ENCODE results near the gene LPP. TPM values are rescaled to one million over a fixed set of nuclear protein-coding genes. Genes with fewer than 3 reads are reported as not detected.

Gene LPP
- total RNA-seq, 4 donors from 2014 or later: 56.0 to 65.7 (median 58.1) TPM

DNA sequence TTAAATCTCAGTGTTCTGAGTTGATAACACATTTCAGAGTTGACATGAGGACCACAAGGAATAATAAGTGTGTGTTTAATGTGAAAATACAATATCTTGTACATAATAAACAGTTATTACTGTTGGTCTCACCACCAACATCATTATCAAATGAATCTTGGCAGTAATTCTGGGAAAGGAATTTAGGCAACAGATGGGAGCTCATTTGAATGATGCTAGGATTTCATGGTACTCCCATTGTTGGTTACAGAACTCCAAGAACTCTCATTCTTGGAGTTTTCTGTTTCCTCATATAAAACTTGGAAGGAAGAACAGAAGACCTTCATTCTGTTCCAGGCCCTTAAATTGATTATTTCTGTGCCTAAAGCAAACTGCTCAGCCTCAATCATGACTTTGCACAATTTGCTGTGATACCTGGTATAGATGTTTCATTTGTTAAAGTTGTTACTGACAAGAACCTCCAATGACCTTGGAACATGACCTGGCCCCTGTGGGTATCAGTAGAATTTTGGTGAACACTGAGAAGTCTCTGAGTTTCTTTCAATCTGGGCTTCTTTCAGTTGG lies 385.8 kb downstream of the LPP start:
- Histone ChIP-seq H3K4me3 (no peak overlapping the region), H3K9me3 (no peaks in the 10 kb centered on the region), H3K4me1 (no peaks in the 10 kb centered on the region), H3K36me3 (no peaks in the 10 kb centered on the region), H3K27ac (peak overlapping the region in 1 of 4 donors; percentile 4), H3K27me3 (no peaks in the 10 kb centered on the region)
- DNase-seq (no peak), ATAC-seq (no peak)
- in situ Hi-C loops (cut with MboI; ENCODE audit: low sequenced_read_pairs in 4 of 4) (no loop called here), intact Hi-C loops (cut with DNase I; ENCODE audit: low total_unique reads) (no loop called here)
- TF ChIP-seq, protein P1, sequence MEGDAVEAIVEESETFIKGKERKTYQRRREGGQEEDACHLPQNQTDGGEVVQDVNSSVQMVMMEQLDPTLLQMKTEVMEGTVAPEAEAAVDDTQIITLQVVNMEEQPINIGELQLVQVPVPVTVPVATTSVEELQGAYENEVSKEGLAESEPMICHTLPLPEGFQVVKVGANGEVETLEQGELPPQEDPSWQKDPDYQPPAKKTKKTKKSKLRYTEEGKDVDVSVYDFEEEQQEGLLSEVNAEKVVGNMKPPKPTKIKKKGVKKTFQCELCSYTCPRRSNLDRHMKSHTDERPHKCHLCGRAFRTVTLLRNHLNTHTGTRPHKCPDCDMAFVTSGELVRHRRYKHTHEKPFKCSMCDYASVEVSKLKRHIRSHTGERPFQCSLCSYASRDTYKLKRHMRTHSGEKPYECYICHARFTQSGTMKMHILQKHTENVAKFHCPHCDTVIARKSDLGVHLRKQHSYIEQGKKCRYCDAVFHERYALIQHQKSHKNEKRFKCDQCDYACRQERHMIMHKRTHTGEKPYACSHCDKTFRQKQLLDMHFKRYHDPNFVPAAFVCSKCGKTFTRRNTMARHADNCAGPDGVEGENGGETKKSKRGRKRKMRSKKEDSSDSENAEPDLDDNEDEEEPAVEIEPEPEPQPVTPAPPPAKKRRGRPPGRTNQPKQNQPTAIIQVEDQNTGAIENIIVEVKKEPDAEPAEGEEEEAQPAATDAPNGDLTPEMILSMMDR (IDR thresholded peaks at IDR 0.05 in 4 of 5, conservative IDR thresholded peaks at IDR 0.05 in 1 of 5): no peak
- TF ChIP-seq POLR2A (IDR thresholded peaks at IDR 0.05): no peak

DNA sequence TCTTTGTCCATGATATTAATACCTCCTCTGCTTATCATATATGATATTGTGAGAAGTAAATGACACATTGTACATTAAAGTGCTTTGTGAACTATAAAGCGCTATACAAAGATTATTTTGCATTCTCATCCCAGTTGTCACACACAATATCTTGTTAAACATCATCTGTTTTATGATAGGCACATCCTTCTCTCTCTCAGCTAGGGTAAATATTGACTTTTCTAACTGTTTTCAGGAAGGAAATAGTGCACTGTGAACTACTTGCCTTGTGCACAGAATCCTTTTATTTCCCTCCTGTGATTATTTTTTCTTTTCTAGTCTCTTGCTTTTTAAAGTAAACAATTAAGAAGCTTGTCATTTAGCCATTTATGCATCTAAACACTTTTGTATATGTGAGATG lies 388.2 kb downstream of the LPP start:
- in situ Hi-C loops (cut with MboI; ENCODE audit: low sequenced_read_pairs in 4 of 4) (no loop called here), intact Hi-C loops (cut with DNase I; ENCODE audit: low total_unique reads) (no loop called here)
- DNase-seq (no peak), ATAC-seq (no peak)
- TF ChIP-seq, protein P1 (IDR thresholded peaks at IDR 0.05 in 4 of 5, conservative IDR thresholded peaks at IDR 0.05 in 1 of 5): no peak
- no peak for TF ChIP-seq POLR2A (IDR thresholded peaks at IDR 0.05)
- H3K4me1 ChIP-seq: no peaks in the 10 kb centered on the region
- H3K27ac ChIP-seq: no peak overlapping the region
- no peak overlapping the region for H3K4me3 ChIP-seq
- H3K36me3 ChIP-seq: no peaks in the 10 kb centered on the region
- no peaks in the 10 kb centered on the region for H3K9me3 ChIP-seq
- no peaks in the 10 kb centered on the region for H3K27me3 ChIP-seq

DNA sequence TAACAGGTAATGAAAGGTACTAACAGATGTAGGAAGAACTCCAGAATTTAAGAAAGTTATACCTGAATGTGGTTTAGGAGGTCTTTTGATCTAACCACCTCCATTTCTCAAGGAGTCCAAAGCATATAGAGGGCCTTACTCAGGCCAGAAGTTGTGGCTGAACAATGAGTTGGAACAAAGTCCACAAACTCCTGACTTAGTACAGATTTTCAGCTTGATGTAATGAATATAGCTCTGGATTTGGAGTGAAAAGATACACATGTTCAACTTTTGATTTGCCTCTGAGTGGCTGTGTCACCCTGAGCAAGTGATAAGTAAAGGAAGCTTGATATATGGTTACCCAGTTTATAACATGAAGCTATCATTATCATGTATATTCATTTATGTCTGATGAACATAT lies 390.1 kb downstream of the LPP start:
- Histone ChIP-seq H3K4me3 (no peak overlapping the region), H3K9me3 (no peaks in the 10 kb centered on the region), H3K27ac (no peak overlapping the region), H3K27me3 (no peaks in the 10 kb centered on the region), H3K36me3 (no peaks in the 10 kb centered on the region), H3K4me1 (no peaks in the 10 kb centered on the region)
- DNase-seq: no peak
- ATAC-seq: no peak
- in situ Hi-C loops (cut with MboI; ENCODE audit: low sequenced_read_pairs in 4 of 4) (no loop called here), intact Hi-C loops (cut with DNase I; ENCODE audit: low total_unique reads) (no loop called here)
- TF ChIP-seq, protein P1 (IDR thresholded peaks at IDR 0.05 in 4 of 5, conservative IDR thresholded peaks at IDR 0.05 in 1 of 5): no peak
- TF ChIP-seq POLR2A (IDR thresholded peaks at IDR 0.05): no peak

GRCh38 chr3:188546835-188547670 lies 393.1 kb downstream of the LPP start:
- in situ Hi-C loops (cut with MboI; ENCODE audit: low sequenced_read_pairs in 4 of 4) (no loop called here), intact Hi-C loops (cut with DNase I; ENCODE audit: low total_unique reads) (no loop called here)
- Histone ChIP-seq H3K27ac (no peak overlapping the region), H3K4me3 (no peak overlapping the region), H3K9me3 (no peaks in the 10 kb centered on the region), H3K36me3 (no peaks in the 10 kb centered on the region), H3K4me1 (no peaks in the 10 kb centered on the region), H3K27me3 (no peaks in the 10 kb centered on the region)
- DNase-seq: no peak
- ATAC-seq: no peak
- TF ChIP-seq, protein P1 (IDR thresholded peaks at IDR 0.05 in 4 of 5, conservative IDR thresholded peaks at IDR 0.05 in 1 of 5): no peak
- no peak for TF ChIP-seq POLR2A (IDR thresholded peaks at IDR 0.05)

All from gastrocnemius medialis (tissue), 4 donors.